Large intestine (tissue), 12 donors: ENCODE results near the gene GOLGA8K. TPM values are rescaled to one million over a fixed set of nuclear protein-coding genes. Genes with fewer than 3 reads are reported as not detected.
"Not testable (repeated sequence)": the region's sequence is repeated elsewhere in the genome, so short reads cannot be mapped to it uniquely, and the experiment has no call there.

Experiments used
- DNase-seq, 2 donors: peaks; one replicate each; pipeline versions ENCODE4 v3.0.0 to v3.0.0-alpha.2; 2013
- H3K27ac ChIP-seq: one replicate; pipeline ENCODE4 v1.5.1; 2013; ENCODE audit warnings: low read length
- H3K27me3 ChIP-seq: 2 replicates; pipeline ENCODE4 v1.6.1; 2013; ENCODE audit warnings: low read length; ENCODE audit not compliant: control insufficient read depth, insufficient read depth
- H3K36me3 ChIP-seq: 2 replicates; pipeline ENCODE4 v1.6.1; 2013; ENCODE audit warnings: low read length; ENCODE audit not compliant: control insufficient read depth, insufficient read depth
- H3K4me1 ChIP-seq: one replicate; pipeline ENCODE4 v1.6.1; 2013; ENCODE audit warnings: low read length; ENCODE audit not compliant: control insufficient read depth, insufficient read depth
- H3K4me3 ChIP-seq: one replicate; pipeline ENCODE4 v1.5.1; 2013; ENCODE audit warnings: low read length
- H3K9me3 ChIP-seq: one replicate; pipeline ENCODE4 v1.6.1; 2013; ENCODE audit warnings: mild to moderate bottlenecking, low read depth, low read length, moderate library complexity; ENCODE audit not compliant: control insufficient read depth
- WGBS: methylation state at CpG from one replicate; pipeline ENCODE4 v1.1.5; 2013; ENCODE audit warnings: low lambda C conversion rate; ENCODE audit not compliant: insufficient coverage; 5-methylcytosine and 5-hydroxymethylcytosine counted together
- long read RNA-seq, 11 donors: transcript quantifications; one replicate each; lab custom pipeline, GENCODE V29; 2026
- polyA plus RNA-seq: library from polyadenylated mRNA; unstranded; fragments of 120-200 nt; gene quantifications from one replicate; pipeline ENCODE4 v1.2.1, GENCODE V29; 2013

Gene GOLGA8K, protein sequence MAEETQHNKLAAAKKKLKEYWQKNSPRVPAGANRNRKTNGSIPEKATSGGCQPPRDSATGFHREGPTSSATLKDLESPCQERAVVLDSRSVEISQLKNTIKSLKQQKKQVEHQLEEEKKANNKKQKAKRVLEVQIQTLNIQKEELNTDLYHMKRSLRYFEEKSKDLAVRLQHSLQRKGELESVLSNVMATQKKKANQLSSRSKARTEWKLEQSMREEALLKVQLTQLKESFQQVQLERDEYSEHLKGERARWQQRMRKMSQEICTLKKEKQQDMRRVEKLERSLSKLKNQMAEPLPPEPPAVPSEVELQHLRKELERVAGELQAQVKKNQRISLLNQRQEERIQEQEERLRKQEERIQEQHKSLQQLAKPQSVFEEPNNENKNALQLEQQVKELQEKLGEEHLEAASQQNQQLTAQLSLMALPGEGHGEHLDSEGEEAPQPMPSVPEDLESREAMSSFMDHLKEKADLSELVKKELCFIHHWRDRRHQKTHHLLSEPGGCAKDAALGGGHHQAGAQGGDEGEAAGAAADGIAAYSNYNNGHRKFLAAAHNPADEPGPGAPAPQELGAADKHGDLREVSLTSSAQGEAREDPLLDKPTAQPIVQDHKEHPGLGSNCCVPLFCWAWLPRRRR
- 1.6 TPM for polyA plus RNA-seq
- long read RNA-seq, donor 1, result 0 reads
- long read RNA-seq, donor 2, result 0 reads
- long read RNA-seq, donor 3, result 0 reads
- long read RNA-seq, donor 4, result 0 reads
- long read RNA-seq, donor 5, result 0 reads
- long read RNA-seq, donor 6, result 0 reads
- long read RNA-seq, donor 7, result 0 reads
- long read RNA-seq, donor 8, result 0 reads
- long read RNA-seq, donor 9, result 0 reads
- long read RNA-seq, donor 10, result 0 reads
- long read RNA-seq, donor 11, result 0 reads

DNA sequence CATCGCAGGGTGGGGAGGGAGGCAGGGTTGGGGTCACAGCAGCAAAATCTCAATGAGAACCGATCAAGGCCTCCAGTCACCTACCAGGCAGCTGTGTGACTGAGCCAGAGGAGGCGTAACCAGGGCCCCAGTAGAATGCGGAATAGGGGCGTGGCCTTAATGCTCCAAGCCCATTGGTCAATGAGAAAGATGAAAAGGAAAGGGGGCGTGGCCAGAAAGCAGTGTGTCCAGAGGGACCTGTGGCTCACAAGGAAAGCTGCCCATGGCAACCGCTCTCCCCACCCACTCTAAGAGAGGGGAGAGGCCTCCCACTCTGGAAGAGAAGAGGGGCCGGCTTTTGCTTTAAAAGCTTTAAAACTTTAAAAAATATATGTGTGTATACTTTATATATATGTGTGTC lies at the start of gene GOLGA8K:
Gene GOLGA8K (minus strand): TSS at position 101 of the 400 bp plus-strand sequence. CDS start 98 bp downstream, at position 3.
- WGBS, result no CpG with 5 or more reads among the region's 8 CpGs
- H3K9me3 ChIP-seq, H3K36me3 ChIP-seq, H3K27ac ChIP-seq, DNase-seq, H3K4me1 ChIP-seq, H3K4me3 ChIP-seq, H3K27me3 ChIP-seq: not testable (repeated sequence)

DNA sequence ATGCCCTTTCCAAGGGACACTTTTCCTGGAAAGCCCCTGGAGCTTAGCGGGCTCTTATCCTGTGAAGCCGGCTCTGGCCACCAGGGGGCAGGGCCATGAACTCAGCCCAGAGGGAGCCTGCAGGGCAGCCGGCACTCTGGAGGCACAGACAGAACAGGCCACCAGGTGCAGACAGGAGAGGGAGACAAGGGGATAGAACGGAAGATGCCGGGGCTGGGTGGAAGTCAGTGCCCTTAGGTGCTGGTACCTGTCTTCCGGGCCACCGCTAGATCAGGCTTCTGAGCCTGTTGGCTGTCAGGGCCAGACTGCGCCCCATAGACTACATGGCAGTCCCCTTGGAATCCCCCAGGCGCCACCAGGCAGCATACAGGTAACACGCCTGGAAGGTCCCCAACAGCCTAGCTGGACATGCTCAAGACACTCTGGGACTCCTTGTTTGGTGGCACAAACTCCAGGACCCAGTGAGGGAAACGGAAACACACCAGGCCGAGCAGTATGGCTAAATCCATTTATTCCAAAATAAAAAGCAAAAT lies 37.4 kb upstream of the GOLGA8K start:
- H3K4me1 ChIP-seq, DNase-seq, H3K27me3 ChIP-seq, H3K27ac ChIP-seq, H3K36me3 ChIP-seq, H3K4me3 ChIP-seq, H3K9me3 ChIP-seq: not testable (repeated sequence)
- no CpG with 5 or more reads among the region's 12 CpGs for WGBS

- H3K4me1 ChIP-seq, DNase-seq, H3K4me3 ChIP-seq, H3K36me3 ChIP-seq, H3K9me3 ChIP-seq, H3K27ac ChIP-seq, H3K27me3 ChIP-seq: not testable (repeated sequence)
- WGBS, result no CpG with 5 or more reads among the region's 73 CpGs
These were observed 31.2 kb upstream of the GOLGA8K start for GRCh38 chr15:32434102-32434963.

DNA sequence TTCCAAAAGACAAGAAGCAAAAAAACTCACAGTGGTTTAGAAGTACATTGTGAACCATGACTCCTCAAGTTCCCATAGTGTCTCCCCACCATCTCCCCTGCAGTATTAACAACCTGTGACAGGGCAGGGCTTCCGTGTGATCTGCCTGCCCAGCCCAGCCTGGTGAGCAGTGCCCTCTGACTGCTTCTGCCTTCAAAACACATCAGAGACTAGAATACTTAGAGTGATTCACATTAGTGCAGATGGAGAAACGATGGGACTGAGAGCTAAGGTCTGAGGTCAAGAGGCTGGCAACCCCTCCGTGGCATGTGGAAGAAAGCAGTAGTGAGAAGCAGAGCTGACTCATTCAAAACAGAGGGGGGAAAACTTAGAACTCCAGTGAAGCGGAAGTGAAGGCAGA lies 24.5 kb upstream of the GOLGA8K start:
- H3K4me3 ChIP-seq, H3K27me3 ChIP-seq, DNase-seq, H3K27ac ChIP-seq, H3K4me1 ChIP-seq, H3K9me3 ChIP-seq, H3K36me3 ChIP-seq: not testable (repeated sequence)
- WGBS, result no CpG with 5 or more reads among the region's 4 CpGs

DNA sequence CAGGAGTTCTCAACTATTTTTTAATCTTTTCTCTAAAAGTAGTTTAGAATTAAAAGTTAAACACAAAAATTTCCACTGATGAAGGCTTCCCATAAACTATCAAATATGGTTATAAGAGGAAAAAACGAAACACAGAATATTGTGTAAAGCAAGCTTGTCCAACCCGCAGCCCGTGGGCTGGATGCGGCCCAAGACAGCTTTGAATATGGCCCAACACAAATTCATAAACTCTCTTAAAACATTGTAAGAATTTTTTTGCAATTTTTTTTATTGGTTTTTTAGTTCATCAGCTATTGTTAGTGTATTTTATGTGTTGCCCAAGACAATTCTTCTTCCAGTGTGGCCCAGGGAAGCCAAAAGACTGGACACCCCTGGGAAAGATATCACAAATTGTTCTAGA lies 23.4 kb upstream of the GOLGA8K start:
- no CpG with 5 or more reads among the region's 4 CpGs for WGBS
- not testable (repeated sequence) for H3K27me3 ChIP-seq, DNase-seq

GRCh38 chr15:32407903-32408302 lies 4.8 kb upstream of the GOLGA8K start:
- H3K27ac ChIP-seq, DNase-seq, H3K4me3 ChIP-seq, H3K36me3 ChIP-seq, H3K9me3 ChIP-seq, H3K27me3 ChIP-seq, H3K4me1 ChIP-seq: not testable (repeated sequence)
- no CpG with 5 or more reads among the region's 3 CpGs for WGBS

More for the DNA sequence above, 23.4 kb upstream of the GOLGA8K start:
- H3K4me1 ChIP-seq, H3K27ac ChIP-seq, H3K4me3 ChIP-seq, H3K36me3 ChIP-seq, H3K9me3 ChIP-seq: not testable (repeated sequence)

DNA sequence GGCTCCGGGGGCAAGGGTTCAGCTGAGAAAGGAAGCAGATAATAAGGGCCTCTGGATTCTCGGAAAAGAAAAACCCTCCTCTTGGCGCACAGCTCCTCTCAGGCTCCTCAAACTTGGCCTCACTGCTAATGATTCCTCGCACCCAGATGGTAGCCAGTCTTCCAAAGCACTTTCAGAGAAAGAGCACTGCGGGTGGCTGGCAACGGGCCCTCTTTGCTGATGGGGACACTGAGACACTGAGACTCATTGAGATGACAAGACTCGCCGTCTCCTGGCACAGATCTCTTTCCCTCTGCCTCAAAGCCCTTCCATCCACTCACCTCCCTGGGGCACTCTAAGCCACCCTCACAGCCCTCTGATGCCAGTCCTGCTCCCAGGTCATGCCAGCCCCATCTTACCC lies 6.6 kb downstream of the GOLGA8K start:
- not testable (repeated sequence) for H3K27me3 ChIP-seq, H3K4me3 ChIP-seq, H3K4me1 ChIP-seq, H3K9me3 ChIP-seq, H3K36me3 ChIP-seq, DNase-seq, H3K27ac ChIP-seq
- WGBS, result no CpG with 5 or more reads among the region's 8 CpGs

DNA sequence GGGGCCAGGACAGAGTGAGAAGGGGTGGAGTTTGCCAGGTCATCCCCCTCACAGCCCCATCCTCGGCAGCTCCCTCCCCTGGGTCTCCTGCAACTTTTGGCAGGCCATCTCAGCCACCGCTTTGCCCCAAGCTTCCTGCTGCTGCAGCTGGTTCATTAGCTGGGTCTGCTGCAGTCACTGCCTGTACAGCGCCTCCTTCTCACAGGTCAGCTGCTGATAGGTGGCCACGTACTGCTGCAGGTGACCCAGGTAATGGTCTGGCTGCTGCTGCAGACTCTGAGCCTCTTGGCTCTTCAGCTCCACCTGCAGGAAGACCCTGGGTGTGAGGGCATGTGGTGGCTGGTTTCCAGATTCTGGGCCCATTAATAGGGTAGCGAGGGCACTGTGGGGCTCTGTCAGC lies 8.3 kb downstream of the GOLGA8K start:
- WGBS, result no CpG with 5 or more reads among the region's 5 CpGs
- not testable (repeated sequence) for H3K36me3 ChIP-seq, H3K4me3 ChIP-seq, DNase-seq, H3K27me3 ChIP-seq, H3K9me3 ChIP-seq, H3K27ac ChIP-seq, H3K4me1 ChIP-seq

DNA sequence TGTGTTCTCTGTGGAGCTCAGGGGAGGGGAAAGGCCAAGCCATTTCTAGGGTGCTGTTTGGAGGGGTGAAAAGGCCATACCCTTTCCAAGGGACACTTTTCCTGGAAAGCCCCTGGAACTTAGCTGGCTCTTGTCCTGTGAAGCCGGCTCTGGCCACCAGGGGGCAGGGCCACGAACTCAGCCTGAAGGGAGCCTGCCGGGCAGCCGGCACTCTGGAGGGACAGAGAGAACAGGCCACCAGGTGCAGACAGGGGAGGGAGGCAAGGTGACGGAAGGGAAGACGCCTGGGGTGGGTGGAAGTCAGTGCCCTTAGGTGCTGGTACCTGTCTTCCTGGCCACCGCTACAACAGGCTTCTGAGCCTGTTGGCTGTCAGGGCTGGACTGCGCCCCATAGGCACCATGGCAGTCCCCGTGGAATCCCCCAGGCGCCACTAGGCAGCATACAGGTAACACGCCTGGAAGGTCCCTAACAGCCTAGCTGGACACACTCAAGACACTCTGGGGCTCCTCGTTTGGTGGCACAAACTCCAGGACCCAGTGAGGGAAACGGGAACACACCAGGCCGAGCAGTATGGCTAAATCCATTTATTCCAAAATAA lies 14.9 kb downstream of the GOLGA8K start:
- H3K36me3 ChIP-seq, H3K9me3 ChIP-seq, H3K27ac ChIP-seq, H3K27me3 ChIP-seq, H3K4me1 ChIP-seq, DNase-seq, H3K4me3 ChIP-seq: not testable (repeated sequence)
- no CpG with 5 or more reads among the region's 14 CpGs for WGBS
